GM21447 (cell line): ENCODE measurements around the gene IRGQ.
A peak's percentile ranks its signal among the peaks of the same experiment; 100 is the strongest.
"Not testable (repeated sequence)": the region's sequence is repeated elsewhere in the genome, so short reads cannot be mapped to it uniquely, and the experiment has no call there.

Source experiments
- ATAC-seq: cut with Tn5 transposase; IDR thresholded peaks from one replicate; pipeline ENCODE4 v1.9.1; 2021; ENCODE audit not compliant: unreplicated experiment

The IRGQ gene

GRCh38 chr19:43595999-43596841 lies at the start of gene IRGQ, which contains the start of gene ZNF576:
IRGQ (minus strand) TSS chr19:43596134; CDS start chr19:43595338, 796 bp downstream.
ZNF576 (plus strand) TSS chr19:43596595; CDS start chr19:43597109, 514 bp downstream.
- ATAC-seq, result peak; percentile 80

DNA sequence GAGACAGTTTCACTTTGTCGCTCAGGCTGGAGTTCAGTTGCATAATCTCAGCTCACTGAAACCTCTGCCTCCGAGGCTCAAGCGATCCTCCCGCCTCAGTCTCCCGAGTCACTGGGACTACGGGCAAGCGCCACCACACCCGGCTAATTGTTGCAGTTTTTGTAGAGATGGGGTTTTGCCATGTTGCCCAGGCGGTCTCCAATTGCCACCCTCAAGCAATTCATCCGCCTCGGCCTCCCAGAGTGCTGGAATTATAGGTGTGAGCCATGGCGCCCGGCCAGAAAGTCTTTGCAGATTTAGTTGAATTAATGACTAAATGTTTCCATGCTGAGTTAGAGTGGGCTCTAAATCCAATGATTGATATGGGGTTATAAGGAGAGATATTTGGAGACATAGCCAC lies 48.2 kb upstream of the IRGQ start:
- ATAC-seq, result no peak

- ATAC-seq, result no peak
Measured at GRCh38 chr19:43643326-43643725, 47.4 kb upstream of the IRGQ start.

GRCh38 chr19:43642531-43642930 lies 46.6 kb upstream of the IRGQ start:
- no peak for ATAC-seq

DNA sequence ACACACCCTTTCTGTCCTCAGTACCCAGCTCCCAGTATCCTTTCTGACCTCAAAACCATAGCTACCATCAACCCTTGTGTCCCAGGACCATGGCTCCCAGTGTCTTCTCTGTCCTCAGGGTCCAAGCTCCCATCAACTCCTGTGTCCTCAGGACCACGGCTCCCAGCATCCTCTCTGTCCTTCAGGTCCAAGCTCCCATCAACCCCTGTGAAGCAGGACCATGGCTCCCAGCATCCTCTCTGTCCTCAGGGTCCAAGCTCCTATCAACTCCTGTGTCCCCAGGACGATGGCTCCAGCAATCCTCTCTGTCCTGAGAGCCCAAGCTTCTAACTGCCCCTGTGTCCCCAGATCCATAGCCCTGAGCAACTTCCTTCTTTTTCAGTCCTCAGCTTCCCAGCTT lies 45.4 kb upstream of the IRGQ start:
- no peak for ATAC-seq

GRCh38 chr19:43640424-43640757 lies 44.5 kb upstream of the IRGQ start:
- no peak for ATAC-seq

DNA sequence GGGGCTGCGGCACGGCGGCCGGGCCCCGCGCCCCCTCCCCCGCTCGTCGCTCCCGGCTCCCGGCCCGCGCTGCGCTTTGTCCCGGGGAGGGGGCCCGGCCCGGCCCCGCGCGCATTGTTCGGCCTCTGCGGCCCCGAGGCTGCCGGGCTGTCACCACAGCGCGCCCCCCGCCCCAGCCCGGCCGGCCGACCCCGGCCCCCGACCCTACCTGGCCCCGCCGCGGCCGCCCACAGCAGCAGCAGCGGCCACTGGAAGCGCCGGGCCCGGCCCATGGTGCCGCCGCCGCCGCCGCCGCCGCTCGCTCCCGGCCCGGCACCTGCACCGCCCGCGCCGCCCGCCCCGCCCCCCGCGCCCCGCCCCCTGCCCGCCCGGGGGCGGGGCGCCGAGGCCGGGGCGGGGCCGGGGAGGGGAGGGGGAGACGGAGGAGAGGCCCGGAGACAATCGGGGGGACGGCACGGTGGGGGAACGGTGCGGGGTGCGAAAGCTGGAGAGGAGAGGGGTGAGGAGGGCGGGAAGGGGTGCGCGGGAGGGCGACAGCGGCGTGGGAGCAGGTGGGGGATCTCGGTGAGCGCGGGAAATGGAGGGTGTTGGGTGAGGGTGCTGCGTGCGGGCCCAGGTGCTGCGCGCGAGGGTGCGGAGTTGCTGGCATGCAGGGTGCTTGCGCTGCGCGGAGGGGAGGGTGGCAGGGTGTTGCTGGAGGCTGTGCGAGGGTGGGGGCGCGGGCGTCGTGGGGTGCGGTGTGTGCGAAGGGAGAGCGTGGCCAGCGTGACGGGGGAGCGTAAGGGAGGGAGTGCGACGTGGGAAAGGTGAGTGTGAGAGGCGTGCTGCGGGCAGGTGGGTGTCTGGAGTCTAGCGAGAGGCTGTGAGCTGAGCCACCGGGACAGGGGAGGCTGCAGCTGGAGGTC lies 43.8 kb upstream of the IRGQ start, which contains the start of gene CADM4:
Gene CADM4 (minus strand): TSS at position 332 of the 905 bp plus-strand sequence. CDS start 60 bp downstream, at position 272.
- ATAC-seq, result no peak

- ATAC-seq, result no peak
Measured at GRCh38 chr19:43638995-43639518, 43.1 kb upstream of the IRGQ start.

DNA sequence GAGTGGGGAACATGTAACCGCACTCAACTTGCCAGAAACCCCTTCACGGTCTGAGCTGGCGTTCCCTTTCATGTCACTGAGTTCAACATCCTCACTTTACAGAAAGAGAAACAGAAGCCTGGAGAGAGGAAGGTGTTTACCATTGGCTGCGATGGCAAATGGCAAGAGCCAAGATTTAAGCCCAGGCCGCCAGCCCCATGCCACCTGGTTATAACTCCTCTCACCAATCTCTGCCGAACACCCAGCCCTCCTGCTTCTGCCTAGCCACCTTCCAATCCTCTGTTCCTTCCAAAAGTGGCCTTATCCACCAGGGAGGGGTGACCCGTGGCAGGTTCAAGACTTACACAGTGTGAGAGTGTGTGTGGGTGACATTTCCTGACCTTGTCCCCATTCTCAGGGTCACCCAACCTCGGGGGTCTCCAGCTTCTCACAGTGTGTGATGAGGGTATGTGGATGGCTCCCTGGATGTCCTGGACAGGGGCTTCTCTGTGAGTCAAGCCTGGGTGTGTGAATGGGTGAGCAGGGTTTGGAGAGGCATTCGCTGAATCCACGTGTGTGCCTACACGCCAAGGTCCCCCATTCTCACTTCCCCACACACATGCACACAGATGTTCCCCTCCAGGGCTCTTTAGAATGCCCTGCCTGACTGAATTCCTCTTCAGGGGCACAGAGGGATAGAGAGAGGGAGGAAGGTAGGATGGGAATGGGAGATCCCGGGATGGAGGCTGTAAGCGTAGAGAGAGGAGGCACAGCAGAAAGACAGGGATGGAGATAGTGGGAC lies 42.5 kb upstream of the IRGQ start:
- no peak for ATAC-seq

GRCh38 chr19:43636121-43636683 lies 40.3 kb upstream of the IRGQ start:
- ATAC-seq, result no peak

DNA sequence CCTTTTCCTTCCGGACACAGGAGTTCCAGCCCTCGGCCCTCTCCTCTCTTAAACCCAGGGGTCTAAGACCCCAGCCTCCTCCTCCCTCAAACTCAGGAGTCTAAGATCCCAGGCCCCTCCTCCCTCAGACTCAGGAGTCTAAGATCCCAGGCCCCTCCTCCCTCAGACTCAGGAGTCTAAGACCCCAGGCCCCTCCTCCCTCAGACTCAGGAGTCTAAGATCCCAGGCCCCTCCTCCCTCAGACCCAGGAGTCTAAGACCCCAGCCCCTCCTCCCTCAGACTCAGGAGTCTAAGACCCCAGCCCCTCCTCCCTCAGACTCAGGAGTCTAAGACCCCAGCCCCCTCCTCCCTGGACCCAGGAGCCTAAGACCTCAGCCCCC lies 39.6 kb upstream of the IRGQ start:
- ATAC-seq, result not testable (repeated sequence)

GRCh38 chr19:43634872-43635560 lies 39.1 kb upstream of the IRGQ start:
- ATAC-seq, result no peak

GRCh38 chr19:43634506-43634871 lies 38.6 kb upstream of the IRGQ start:
- ATAC-seq, result no peak

DNA sequence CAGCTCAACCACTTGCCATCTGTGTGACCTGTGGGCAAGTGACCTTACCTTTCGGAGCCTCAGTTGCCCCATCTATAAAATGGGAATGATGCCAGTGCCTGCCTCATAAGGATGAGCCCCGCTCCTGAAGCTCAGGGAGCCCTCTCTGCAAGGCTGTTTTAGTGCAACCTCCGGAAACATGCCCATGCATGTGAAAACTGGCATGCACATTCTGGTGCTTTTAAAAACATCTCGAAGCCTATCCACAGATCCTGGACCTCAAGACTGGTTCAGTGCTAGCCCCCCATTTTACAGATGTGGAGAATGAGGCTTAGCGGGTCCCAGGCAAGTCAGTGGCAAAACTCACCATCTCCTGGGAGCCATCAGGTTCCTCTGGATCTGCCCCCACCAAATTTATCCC lies 38.1 kb upstream of the IRGQ start:
- ATAC-seq, result no peak

DNA sequence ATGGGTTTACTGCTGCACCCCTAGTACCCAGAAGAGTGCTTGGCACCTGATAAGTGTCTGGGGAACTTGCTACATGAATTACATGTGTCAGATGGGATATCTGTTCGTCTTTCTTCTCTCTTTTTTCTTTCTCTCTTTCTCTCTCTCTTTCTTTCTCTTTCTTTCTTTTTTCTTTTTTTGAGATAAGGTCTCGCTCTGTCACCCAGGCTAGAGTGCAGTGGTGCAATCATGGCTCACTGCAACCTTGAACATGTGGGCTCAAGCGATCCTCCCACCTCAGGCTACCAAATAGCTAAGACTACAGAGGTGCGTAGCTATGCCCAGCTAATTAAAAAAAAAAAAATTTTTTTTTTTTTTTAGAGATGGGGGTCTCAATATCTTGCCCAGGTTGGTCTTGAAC lies 37.6 kb upstream of the IRGQ start:
- no peak for ATAC-seq

GRCh38 chr19:43631491-43631890 lies 35.6 kb upstream of the IRGQ start:
- no peak for ATAC-seq

DNA sequence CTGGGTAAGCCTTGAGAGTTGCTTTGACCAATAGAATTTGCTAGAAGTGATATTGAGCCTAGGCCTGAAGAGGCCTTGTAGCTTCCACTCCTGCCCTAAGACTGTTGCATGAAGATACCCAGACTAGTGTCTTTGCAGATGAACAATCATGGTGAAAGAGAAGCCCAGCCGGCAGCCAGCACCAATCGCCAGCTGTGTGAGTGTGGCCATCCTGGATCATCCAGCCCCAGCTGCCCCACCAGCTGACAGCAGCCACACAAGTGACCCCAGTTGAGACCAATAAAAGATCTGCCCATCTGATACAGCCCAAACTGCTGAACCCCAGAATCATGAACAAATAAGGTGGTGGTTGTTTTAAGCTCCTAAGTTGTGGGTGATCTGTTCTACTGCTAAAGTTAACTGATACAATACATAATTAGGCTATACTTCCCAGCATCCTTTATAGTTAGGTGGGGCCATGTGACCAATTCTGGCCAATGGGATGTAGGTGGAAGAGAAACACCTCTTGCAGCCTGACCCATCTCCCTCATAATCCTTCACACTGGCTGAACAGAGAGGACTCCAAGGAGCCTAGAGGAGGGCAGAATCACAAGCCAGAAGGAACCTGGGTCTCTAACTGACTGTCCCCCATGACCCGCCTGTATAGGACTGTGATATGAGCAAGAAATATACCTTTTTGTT lies 32.9 kb upstream of the IRGQ start:
- ATAC-seq, result no peak

- ATAC-seq, result no peak
Measured at GRCh38 chr19:43626838-43627237, 30.9 kb upstream of the IRGQ start.

DNA sequence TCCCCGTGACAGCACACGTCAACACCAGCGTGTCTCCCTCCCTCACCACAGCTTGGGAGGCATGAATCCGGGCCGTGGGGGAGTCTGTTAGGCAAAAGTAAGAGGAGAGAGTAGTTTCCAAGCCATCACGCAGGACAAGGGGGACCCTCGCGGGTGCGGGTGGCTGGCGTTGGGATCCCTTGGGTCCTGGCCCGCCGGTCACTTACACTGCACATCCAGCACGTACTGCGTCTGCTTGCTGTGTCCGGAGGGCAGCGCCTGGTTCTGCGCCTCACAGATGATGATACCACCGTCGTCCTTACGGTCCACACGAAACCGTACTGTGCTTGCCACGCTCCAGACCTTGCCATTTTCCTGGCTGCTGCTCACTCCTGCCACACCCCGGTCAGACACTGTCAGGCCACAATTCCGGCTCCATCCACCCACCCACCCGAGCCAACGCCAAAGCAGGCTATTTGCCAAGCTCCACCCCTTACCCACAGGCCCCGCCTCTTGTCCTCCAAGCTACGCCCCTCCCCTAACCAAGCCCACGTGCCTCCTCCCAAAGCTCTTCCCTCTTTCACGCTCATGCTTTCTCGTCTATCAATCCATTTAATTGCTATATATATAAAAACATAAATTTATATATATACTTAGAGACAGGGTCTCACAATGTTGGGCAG lies 30.1 kb upstream of the IRGQ start:
- no peak for ATAC-seq
